BJ (cell line): ENCODE measurements around the gene ITGAL. TPM values are rescaled to one million over a fixed set of nuclear protein-coding genes. Genes with fewer than 3 reads are reported as not detected.
"Not testable (repeated sequence)": the region's sequence is repeated elsewhere in the genome, so short reads cannot be mapped to it uniquely, and the experiment has no call there.

ENCODE experiments used
- CTCF ChIA-PET: fragments of 350-600 bp; formaldehyde crosslinking; extraction: SDS; loops from one replicate; lab custom pipeline; 2021; ENCODE audit warnings: antibody characterized with exemption, inconsistent platforms; lab: Yijun Ruan, JAX
- POLR2A ChIA-PET: fragments of 300-600 bp; sonication (Branson Sonifier 250); formaldehyde crosslinking; extraction: SDS; loops from one replicate; lab custom pipeline; 2021; ENCODE audit warnings: antibody characterized with exemption; lab: Charles Lee
- DNase-seq: peaks from one replicate; pipeline ENCODE4 v3.0.0-alpha.2; 2011; ENCODE audit warnings: low read depth
- H3K27me3 ChIP-seq: 2 replicates; pipeline ENCODE4 v1.6.0; 2011; ENCODE audit warnings: low read length; ENCODE audit not compliant: control insufficient read depth, insufficient read depth
- H3K36me3 ChIP-seq: 2 replicates; pipeline ENCODE4 v1.5.1; 2011; ENCODE audit warnings: low read length; ENCODE audit not compliant: control insufficient read depth, insufficient read depth
- H3K4me3 ChIP-seq: 2 replicates; pipeline ENCODE4 v1.5.1; 2011; ENCODE audit warnings: low read depth, mild to moderate bottlenecking, control low read depth, low read length
- CTCF ChIP-seq: IDR thresholded peaks from 2 replicates; pipeline ENCODE4 v1.5.1; 2011; ENCODE audit warnings: low read depth, mild to moderate bottlenecking, control low read depth, inconsistent platforms, low read length, moderate library complexity; ENCODE audit not compliant: insufficient read depth
- polyA plus RNA-seq: library from polyadenylated mRNA; depleted of rRNA; stranded (reverse); fragments of >200 nt; gene quantifications from 2 replicates; pipeline ENCODE4 v1.2.3, GENCODE V29; 2011

ITGAL gene
- polyA plus RNA-seq, 1 experiment: 0.06 TPM

- H3K27me3 ChIP-seq: no peaks in the 10 kb centered on the region; the same call in 1 of the 2 replicates
- no peak for TF ChIP-seq CTCF
- no peak for DNase-seq
- ChIA-PET CTCF (interaction anchor here (1.4 kb wide), 1 partner anchor 9 kb away, joined by 4 read pairs; no protein-coding TSS in a partner anchor), POLR2A (no interaction called here)
- H3K36me3 ChIP-seq: no peaks in the 10 kb centered on the region
- H3K4me3 ChIP-seq: no peak overlapping the region
These were observed 46.0 kb downstream of the ITGAL start for GRCh38 chr16:30518552-30518951.

GRCh38 chr16:30519120-30520049 lies 46.8 kb downstream of the ITGAL start:
- CTCF ChIA-PET: interaction anchor here (0.6 to 1.4 kb wide), 2 partner anchors 9 to 10 kb away, joined by 3 to 4 read pairs; no protein-coding TSS in a partner anchor
- TF ChIP-seq CTCF: no peak
- no peaks in the 10 kb centered on the region for H3K36me3 ChIP-seq
- POLR2A ChIA-PET: no interaction called here
- H3K4me3 ChIP-seq: no peak overlapping the region
- H3K27me3 ChIP-seq: no peaks in the 10 kb centered on the region; the same call in 1 of the 2 replicates
- no peak for DNase-seq

- Histone ChIP-seq H3K36me3 (no peaks in the 10 kb centered on the region; the same call in 1 of the 2 replicates), H3K4me3 (no peak overlapping the region), H3K27me3 (no peaks in the 10 kb centered on the region; the same call in 1 of the 2 replicates)
- no peak for DNase-seq
- ChIA-PET POLR2A (no interaction called here), CTCF (no interaction called here)
- TF ChIP-seq CTCF: no peak
These were observed 48.9 kb downstream of the ITGAL start for GRCh38 chr16:30521476-30521872.

- H3K4me3 ChIP-seq: no peak overlapping the region
- H3K36me3 ChIP-seq: no peaks in the 10 kb centered on the region; the same call in 1 of the 2 replicates
- ChIA-PET CTCF (no interaction called here), POLR2A (no interaction called here)
- no peak for TF ChIP-seq CTCF
- DNase-seq: no peak
- H3K27me3 ChIP-seq: no peaks in the 10 kb centered on the region
These were observed 49.5 kb downstream of the ITGAL start for GRCh38 chr16:30521873-30522641.

GRCh38 chr16:30522702-30523463 lies 50.3 kb downstream of the ITGAL start:
- CTCF ChIA-PET, H3K27me3 ChIP-seq, H3K36me3 ChIP-seq, DNase-seq, H3K4me3 ChIP-seq, POLR2A ChIA-PET: not testable (repeated sequence)
